Spleen (tissue), 7 donors: ENCODE data around the gene SLC7A11.

Experiments used
- POLR2A ChIP-seq, 3 donors: fragments of 450-650 bp; IDR thresholded peaks; one replicate each; pipeline ENCODE4 v1.5.1; 2017; ENCODE audit warnings: antibody characterized with exemption in 3 of 3, mild to moderate bottlenecking in 1 of 3
- POLR2AphosphoS5 ChIP-seq, 3 donors: sonication (generic); formaldehyde crosslinking; IDR thresholded peaks; one replicate each; pipeline ENCODE4 v1.5.1; 2017; ENCODE audit warnings: antibody characterized with exemption in 3 of 3
- TF ChIP-seq, protein P1 (sequence below), 11 experiments: fragments of 200-600 bp in 7 of 11; fragments of 450-650 bp in 4 of 11; sonication (generic) in 4 of 11; IDR thresholded peaks in 8 of 11; conservative IDR thresholded peaks in 3 of 11; 1 replicate in 7 of 11; 2 replicates in 4 of 11; pipeline versions ENCODE4 v1.4.0 to v1.8.0; 2016 to 2021; ENCODE audit warnings: antibody characterized with exemption in 11 of 11, inconsistent platforms in 4 of 11, mild to moderate bottlenecking in 1 of 11
- donor health status: DM: no; HTN: no; CAD: no; lungs with moderate emphysema.
- donor health status: DM: no; HTN: no; CAD: no.
- donor health status: DM: no; HTN: no; CAD: no.

DNA sequence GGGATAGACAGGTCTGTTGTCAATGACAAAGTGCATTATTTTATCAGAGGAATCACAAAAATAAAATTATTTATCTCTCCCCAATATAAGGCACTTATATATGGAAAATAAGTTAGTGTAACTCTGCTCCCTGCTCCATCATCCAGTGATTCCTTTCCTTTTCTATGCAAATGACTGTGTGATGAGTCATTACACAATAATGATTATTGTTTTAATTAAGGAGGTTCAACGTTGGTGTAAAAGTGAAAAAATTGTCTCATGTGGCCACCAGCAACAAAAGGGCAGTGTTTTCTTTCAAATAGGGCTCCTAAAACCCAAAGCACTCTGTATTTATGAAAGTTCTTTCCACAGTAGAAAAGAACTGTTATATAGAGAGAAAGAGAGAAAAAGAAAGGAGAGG is 16.7 kb downstream of the SLC7A11 start:
- TF ChIP-seq, protein P1, sequence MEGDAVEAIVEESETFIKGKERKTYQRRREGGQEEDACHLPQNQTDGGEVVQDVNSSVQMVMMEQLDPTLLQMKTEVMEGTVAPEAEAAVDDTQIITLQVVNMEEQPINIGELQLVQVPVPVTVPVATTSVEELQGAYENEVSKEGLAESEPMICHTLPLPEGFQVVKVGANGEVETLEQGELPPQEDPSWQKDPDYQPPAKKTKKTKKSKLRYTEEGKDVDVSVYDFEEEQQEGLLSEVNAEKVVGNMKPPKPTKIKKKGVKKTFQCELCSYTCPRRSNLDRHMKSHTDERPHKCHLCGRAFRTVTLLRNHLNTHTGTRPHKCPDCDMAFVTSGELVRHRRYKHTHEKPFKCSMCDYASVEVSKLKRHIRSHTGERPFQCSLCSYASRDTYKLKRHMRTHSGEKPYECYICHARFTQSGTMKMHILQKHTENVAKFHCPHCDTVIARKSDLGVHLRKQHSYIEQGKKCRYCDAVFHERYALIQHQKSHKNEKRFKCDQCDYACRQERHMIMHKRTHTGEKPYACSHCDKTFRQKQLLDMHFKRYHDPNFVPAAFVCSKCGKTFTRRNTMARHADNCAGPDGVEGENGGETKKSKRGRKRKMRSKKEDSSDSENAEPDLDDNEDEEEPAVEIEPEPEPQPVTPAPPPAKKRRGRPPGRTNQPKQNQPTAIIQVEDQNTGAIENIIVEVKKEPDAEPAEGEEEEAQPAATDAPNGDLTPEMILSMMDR (IDR thresholded peaks at IDR 0.05 in 8 of 11, conservative IDR thresholded peaks at IDR 0.05 in 3 of 11) = no peak
- TF ChIP-seq POLR2AphosphoS5 (IDR thresholded peaks at IDR 0.05) (no peak), POLR2A (IDR thresholded peaks at IDR 0.05) (no peak)
